GM11168 (cell line): Measurements from ENCODE around the gene GAS7.

Experiments
- in situ Hi-C: fragments of 300-500 bp; cut with MboI; formaldehyde crosslinking; loops from one replicate; pipeline ENCODE4 v1.12.0; 2022; ENCODE audit warnings: low sequenced_read_pairs; ENCODE audit not compliant: unreplicated experiment

The GAS7 gene

DNA sequence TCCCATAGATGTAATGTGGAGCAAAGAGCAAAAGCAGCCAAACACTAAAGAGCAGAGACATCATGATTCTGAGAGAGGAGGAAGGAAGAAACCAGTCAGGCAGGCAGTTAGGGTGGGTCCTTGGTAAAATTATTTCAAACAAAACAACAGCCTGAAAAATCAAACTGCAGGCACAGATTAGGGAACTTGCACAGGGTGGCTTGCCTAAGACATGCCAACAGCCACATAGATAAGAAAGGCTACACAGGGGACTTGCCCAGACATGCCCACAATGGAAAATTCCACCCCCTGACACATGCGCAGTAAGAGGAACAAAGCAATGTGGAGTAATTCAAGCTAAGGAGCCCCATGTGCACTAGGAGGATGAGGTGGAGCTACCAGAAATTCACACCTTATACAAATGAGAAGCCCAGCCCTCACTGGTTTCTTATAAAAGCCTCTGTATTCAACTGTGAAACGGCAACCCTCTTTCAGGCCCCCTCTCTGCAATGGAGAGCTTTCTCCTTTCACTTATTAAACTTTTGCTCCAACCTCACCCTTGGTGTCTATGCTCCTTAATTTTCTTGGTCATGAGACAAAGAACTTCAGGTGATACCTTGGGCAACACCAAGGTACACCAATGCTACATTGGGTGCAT, 7.3 kb upstream of the GAS7 start:
- in situ Hi-C loops, result no loop called here

DNA sequence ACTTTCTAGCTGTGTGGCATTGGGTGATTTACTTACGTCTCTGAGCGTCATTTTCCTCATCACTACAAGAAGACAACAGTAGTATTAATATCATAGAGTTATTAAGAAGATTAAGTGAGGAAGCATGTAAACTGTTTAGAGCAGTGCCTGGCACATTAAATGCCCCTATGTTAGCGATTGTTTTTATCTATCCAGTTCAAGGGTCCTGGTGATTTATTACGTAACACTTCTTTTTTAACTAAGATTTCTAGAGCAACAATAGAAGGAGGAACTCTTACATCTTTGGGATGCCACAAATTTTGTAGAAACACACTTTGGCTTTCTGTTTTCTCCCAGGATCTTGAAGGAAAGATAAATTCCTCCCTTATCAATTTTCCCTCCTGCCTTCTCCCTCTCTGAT, 3.3 kb upstream of the GAS7 start:
- in situ Hi-C loops, result no loop called here

GRCh38 chr17:10200645-10201044, 2.2 kb upstream of the GAS7 start:
- in situ Hi-C loops, result no loop called here

- in situ Hi-C loops, result no loop called here
Observed at GRCh38 chr17:10200016-10200415, 1.6 kb upstream of the GAS7 start.

DNA sequence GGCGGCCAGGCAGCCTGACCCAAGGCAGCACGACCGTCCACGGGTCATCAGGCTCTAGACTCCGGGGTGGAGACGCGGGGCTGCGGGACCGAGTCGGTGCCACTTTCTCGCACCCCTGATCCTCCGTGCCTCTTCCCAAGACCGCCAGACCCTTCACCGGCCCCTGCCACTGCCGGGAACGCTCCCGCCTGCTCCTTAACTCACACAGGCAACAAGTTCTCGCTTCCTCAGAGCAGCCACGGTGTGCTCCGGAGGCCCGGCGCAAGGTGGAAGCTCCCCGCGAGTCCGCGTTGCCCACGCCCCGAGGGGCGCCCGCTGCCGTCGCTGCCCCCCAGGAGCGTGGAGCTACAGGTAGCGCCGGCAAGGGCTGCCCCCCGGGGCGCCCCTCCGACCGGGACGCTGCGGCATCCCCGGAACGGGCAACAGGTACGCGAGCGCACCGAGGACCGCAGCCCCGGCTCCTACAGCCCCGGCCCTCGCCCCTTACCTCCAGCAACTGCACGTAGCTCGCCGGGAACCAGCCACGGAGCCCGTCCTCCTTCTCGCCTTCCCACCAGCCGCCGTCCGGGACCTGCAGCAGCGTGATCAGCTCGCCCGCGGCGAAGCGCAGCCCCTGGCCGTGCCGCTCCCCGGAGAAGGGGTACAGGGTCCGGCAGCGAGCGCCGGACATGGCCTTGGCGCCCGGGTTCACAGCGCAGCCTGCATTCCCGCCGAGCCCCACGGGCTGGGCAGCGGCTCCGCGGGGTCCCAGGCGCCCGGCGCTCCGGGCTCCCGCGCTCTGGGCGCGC, 491 bp downstream of the GAS7 start:
- in situ Hi-C loops, result no loop called here

DNA sequence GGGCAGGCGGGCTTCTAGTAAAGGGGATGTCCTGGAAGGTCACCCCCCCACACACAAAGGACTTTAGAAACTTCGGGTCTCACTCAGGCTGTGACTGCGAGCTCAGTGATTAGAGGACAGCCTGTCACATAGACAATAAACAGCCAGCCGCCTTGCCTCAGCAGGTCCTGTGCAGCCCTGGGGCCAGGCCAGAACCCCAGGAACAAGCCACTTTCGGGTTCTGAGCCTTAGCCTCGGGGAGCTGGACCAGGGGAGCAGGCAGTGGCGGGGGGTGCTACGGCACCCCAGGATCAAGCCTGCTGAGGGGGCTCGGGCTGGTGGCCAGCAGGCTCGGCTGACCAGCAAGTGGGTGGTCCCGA, 1.1 kb downstream of the GAS7 start:
- in situ Hi-C loops, result no loop called here

DNA sequence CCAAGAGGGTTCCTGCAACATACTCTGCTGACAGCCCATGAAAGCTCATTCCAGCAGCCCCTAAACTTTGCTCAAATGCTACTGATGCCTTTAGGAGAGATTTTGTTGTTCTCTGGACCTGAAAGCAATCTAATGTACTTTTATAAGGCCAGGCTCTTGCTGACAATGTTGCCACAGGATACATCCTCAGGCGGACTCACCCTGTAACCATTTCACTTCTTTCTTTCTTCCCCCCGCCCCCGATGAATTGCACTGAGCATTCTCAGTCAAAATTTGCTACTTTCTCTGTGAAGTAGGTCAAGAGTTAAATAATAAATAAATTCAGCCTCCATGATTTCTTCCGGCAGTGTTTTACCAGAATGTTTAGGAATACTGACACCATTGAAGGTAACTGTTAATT, 1.5 kb downstream of the GAS7 start:
- in situ Hi-C loops, result no loop called here

DNA sequence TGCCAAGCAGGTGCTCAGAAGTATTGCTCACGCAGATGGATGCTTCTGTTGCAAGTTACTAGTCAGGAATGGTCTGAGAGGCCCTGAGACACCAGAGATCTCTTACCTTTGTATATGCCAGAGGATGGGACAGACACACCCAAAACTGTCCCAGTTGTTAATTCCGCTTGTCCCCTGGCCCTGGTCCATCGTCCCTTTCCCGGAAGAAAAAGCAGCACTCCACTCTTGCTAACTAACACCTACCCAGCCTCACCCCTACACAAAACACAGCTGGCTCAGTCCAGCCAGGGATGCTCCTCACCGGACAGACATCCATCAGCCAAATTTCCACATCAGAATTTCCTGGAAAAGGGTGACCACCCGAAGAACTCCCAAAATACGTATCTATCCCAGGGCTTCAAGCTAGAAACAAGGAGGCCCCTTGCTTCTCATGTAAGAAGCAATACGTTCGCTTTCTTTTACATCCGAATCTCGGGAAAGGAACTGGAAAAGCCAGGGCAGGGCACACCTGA, 2.0 kb downstream of the GAS7 start:
- in situ Hi-C loops, result no loop called here

DNA sequence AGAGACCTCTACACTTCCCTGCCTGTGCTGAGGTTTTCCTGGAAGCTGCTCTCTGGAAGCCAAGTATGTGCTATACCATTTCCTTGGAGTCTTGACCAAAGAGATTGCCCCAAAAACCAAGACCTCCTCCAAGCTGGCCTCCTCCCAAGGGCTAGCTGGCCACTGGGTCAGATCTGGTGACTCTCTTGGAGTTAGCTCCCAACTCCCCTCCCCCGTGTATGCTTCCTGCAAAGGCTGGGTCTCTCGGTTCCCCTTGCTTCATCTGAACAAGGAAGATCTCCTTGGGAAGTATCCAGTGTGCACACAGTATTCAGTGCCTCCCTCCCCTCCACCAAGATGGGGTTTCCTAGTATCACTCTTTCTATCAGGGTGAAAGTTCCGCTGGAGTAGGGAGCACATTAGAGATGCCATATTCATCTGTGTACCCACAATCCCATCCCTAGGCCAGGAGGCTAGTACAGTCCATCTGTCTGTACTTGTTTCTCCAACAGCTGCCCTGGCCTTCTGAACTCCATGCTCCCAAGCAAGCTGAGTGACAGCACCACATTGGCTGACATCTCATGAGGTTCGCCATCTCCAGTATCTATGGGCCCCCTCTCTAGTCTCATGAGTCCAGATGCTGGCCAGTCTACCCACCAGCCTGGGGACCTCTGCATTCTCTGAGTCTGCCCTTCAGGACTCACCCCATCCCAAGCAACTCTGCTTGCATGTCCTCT, 3.2 kb downstream of the GAS7 start:
- in situ Hi-C loops, result no loop called here

DNA sequence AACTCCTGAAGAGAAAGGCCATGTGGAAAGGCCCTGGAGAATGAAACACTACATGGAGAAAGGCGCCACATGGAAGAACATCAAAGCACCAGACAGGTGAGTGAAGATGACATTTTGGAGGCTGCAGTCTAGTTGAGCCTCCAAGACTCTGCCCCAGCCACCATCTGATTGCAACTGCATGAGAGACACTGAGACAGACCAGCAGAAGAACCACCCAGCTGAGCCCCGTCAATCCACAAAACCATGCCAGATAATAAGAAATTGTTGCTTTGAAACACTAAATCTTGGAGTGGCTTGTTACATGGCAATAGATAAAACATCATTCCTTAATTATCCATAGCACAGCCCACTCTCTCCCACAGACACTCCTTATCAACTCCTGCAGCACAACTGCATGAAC, 4.8 kb downstream of the GAS7 start:
- in situ Hi-C loops, result no loop called here

GRCh38 chr17:10192972-10193371, 5.4 kb downstream of the GAS7 start:
- in situ Hi-C loops, result no loop called here

DNA sequence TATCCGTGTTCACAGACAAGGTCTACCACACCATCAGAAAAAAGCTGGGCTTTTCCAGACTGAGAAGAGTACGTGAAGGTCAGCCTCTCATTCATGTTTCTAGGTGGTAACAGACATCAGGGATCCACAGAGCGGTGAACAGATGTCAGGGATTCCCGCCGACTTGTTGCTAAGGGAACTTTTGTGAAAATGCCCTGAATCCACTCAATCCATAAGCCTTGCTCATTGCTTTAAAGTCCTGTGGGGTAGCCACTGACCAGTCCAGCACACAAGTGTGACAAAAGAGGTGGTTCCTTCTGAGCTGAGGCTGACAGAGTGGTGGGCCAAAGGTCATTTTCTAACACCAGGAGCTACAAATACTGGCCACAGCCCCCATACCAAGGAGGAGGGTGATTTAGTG, 5.9 kb downstream of the GAS7 start:
- in situ Hi-C loops, result no loop called here

GRCh38 chr17:10187456-10187855, 10.9 kb downstream of the GAS7 start:
- in situ Hi-C loops, result no loop called here

GRCh38 chr17:10186771-10187410, 11.5 kb downstream of the GAS7 start:
- in situ Hi-C loops, result no loop called here

- in situ Hi-C loops, result no loop called here
Observed at GRCh38 chr17:10183931-10184930, 14.2 kb downstream of the GAS7 start.

DNA sequence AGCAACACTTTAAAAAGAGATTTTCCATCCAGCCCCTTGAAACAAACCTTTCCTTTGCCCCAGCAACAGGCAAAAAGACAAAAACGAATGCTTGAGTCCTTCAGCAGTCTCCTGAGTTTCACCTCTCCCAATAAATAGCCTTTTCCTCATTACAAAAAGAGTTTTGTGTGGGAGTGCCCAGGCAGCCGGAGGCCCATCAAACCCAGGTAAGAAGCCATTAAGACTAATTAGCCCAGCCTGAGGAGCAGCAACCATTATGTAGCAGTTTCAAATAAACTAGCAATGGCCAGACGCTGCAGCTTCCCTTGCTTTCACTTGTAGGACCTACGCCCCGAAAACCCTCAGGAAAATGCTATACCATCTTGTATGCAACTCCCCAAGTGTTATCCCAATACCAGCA, 15.6 kb downstream of the GAS7 start:
- in situ Hi-C loops, result no loop called here

DNA sequence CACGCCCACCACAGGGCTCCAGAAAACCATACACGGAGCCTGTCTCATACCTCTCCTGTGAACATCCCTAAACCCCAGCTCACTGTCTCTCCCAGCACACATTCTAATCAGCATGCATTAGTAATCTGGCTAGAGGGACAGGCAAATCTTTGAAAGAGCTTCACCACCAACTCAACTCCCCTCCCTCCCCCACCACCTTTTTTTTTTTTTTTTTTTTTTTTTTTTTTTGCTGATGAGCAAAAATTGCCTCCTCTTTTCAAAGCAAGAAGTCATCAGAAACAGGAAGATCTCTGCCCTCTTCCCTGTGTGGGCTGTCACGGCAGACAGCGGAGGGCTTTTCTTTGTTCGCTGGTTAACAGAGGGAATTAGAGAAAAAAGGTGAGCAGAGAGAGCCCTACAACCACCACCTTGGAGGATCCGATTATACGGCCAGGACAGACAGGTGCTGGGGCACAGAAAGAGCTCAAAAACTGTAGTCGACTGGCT, 19.9 kb downstream of the GAS7 start:
- in situ Hi-C loops, result no loop called here

GRCh38 chr17:10177913-10178505, 20.4 kb downstream of the GAS7 start:
- in situ Hi-C loops, result no loop called here
